ENCODE measurements around the gene INTS1. TPM values are rescaled to one million over a fixed set of nuclear protein-coding genes. Genes with fewer than 3 reads are reported as not detected.

Gene INTS1
- polyA plus RNA-seq, 1 donor from 2014 or later = 21.1 TPM

DNA sequence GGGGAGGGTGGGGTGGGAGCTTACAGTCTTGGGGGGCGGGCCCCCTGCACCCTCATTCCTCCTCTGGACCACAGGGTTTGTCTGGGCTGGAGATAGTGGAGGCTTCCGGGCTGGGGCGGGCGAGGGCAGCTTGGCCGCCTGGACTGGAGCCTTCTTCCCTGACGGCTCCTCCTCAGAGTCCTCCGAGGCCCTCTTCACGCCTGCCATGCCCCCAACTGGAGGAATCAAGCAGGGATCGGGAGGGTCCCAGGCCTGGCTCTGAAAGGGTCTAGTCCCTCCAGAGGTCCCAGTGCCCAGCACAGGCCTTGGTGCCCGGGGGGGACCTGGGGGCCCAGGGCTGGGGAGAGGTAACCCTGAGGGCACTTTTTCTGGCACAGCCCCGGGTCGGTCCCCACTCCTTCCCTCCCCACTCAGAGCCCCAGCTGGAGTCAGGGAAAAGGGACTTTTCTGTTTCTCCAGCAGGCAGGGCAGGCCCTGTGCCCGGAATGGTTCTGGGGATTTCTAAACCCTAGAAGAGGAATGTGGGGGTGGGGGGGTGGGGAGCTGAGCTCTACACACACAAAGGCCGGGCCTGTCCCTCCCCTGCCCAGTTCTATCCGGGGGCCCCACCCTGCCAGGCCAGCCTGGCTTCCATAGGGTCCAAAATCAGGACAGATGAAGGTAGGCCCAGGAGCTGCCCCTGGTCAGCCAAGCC, 56.5 kb downstream of the INTS1 start:
- no peak overlapping the region for H2AFZ ChIP-seq (ENCODE audit: low read depth, low read length)
- no peak for TF ChIP-seq EP300 (conservative IDR thresholded peaks at IDR 0.05; ENCODE audit: poor library complexity, severe bottlenecking)
- no peak for TF ChIP-seq TAF1 (IDR thresholded peaks at IDR 0.05; ENCODE audit: low read depth)
- no peak for TF ChIP-seq POLR2AphosphoS5 (IDR thresholded peaks at IDR 0.05)
- no peak for TF ChIP-seq EZH2 (IDR thresholded peaks at IDR 0.05; ENCODE audit: borderline replicate concordance, insufficient read depth, low read length, poor library complexity, severe bottlenecking)
- TF ChIP-seq, protein P1, sequence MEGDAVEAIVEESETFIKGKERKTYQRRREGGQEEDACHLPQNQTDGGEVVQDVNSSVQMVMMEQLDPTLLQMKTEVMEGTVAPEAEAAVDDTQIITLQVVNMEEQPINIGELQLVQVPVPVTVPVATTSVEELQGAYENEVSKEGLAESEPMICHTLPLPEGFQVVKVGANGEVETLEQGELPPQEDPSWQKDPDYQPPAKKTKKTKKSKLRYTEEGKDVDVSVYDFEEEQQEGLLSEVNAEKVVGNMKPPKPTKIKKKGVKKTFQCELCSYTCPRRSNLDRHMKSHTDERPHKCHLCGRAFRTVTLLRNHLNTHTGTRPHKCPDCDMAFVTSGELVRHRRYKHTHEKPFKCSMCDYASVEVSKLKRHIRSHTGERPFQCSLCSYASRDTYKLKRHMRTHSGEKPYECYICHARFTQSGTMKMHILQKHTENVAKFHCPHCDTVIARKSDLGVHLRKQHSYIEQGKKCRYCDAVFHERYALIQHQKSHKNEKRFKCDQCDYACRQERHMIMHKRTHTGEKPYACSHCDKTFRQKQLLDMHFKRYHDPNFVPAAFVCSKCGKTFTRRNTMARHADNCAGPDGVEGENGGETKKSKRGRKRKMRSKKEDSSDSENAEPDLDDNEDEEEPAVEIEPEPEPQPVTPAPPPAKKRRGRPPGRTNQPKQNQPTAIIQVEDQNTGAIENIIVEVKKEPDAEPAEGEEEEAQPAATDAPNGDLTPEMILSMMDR (IDR thresholded peaks at IDR 0.05; ENCODE audit: poor library complexity, severe bottlenecking) = no peak
- no peak for TF ChIP-seq RAD21 (conservative IDR thresholded peaks at IDR 0.05)
- no peak for TF ChIP-seq MXI1 (conservative IDR thresholded peaks at IDR 0.05; ENCODE audit: poor library complexity, severe bottlenecking)
- TF ChIP-seq, protein P2, sequence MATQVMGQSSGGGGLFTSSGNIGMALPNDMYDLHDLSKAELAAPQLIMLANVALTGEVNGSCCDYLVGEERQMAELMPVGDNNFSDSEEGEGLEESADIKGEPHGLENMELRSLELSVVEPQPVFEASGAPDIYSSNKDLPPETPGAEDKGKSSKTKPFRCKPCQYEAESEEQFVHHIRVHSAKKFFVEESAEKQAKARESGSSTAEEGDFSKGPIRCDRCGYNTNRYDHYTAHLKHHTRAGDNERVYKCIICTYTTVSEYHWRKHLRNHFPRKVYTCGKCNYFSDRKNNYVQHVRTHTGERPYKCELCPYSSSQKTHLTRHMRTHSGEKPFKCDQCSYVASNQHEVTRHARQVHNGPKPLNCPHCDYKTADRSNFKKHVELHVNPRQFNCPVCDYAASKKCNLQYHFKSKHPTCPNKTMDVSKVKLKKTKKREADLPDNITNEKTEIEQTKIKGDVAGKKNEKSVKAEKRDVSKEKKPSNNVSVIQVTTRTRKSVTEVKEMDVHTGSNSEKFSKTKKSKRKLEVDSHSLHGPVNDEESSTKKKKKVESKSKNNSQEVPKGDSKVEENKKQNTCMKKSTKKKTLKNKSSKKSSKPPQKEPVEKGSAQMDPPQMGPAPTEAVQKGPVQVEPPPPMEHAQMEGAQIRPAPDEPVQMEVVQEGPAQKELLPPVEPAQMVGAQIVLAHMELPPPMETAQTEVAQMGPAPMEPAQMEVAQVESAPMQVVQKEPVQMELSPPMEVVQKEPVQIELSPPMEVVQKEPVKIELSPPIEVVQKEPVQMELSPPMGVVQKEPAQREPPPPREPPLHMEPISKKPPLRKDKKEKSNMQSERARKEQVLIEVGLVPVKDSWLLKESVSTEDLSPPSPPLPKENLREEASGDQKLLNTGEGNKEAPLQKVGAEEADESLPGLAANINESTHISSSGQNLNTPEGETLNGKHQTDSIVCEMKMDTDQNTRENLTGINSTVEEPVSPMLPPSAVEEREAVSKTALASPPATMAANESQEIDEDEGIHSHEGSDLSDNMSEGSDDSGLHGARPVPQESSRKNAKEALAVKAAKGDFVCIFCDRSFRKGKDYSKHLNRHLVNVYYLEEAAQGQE (IDR thresholded peaks at IDR 0.05; ENCODE audit: borderline replicate concordance) = no peak
- TF ChIP-seq SMC3 (conservative IDR thresholded peaks at IDR 0.05; ENCODE audit: poor library complexity) = no peak
- H3K27ac ChIP-seq (ENCODE audit: low read length) = no peak overlapping the region
- H3K4me3 ChIP-seq (ENCODE audit: low read length) = no peak overlapping the region
- no peak overlapping the region for H3K9ac ChIP-seq (ENCODE audit: low read length)
- H3K27me3 ChIP-seq (ENCODE audit: insufficient read depth, low read depth, low read length) = no peaks in the 10 kb centered on the region
- H3K9me2 ChIP-seq (ENCODE audit: insufficient read depth, low read length) = no peaks in the 10 kb centered on the region
- H3K4me2 ChIP-seq (ENCODE audit: low read length) = no peak overlapping the region
- no peaks in the 10 kb centered on the region for H3K79me2 ChIP-seq (replicated peaks; ENCODE audit: insufficient read depth, low read length)
- no peaks in the 10 kb centered on the region for H3F3A ChIP-seq (ENCODE audit: insufficient read depth, low read length, poor library complexity, severe bottlenecking)
- no peaks in the 10 kb centered on the region for H3K36me3 ChIP-seq (ENCODE audit: insufficient read depth, low read length)
- H3K9me3 ChIP-seq (ENCODE audit: low read length) = no peaks in the 10 kb centered on the region
- H4K20me1 ChIP-seq (ENCODE audit: insufficient read depth) = no peaks in the 10 kb centered on the region

DNA sequence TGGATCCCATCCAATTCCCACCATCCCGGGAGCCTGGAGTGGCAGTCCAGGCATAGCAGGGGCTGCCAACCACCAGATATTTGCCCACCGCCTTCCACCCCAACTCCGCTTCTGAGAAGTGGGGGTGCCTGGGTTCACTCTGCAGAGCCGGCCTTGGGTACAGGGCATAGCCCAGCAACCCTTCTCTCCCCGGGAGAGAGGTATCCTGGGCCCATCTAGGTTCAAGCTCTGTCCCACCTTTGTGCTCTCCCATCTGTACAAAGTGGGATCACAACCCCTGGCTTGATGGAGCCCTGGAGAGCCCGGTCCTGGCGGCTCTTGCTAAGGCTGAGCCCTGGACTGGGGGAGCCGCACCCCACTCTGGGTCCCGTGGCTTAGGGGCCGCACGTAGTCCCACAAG, 57.1 kb downstream of the INTS1 start:
- Histone ChIP-seq H3K9ac (ENCODE audit: low read length) (no peak overlapping the region), H3K36me3 (ENCODE audit: insufficient read depth, low read length) (no peaks in the 10 kb centered on the region), H3K4me2 (ENCODE audit: low read length) (no peak overlapping the region), H3K9me2 (ENCODE audit: insufficient read depth, low read length) (no peaks in the 10 kb centered on the region), H3K9me3 (ENCODE audit: low read length) (no peaks in the 10 kb centered on the region), H4K20me1 (ENCODE audit: insufficient read depth) (no peaks in the 10 kb centered on the region), H3K27me3 (ENCODE audit: insufficient read depth, low read depth, low read length) (no peaks in the 10 kb centered on the region), H3K27ac (ENCODE audit: low read length) (no peak overlapping the region), H3K79me2 (replicated peaks; ENCODE audit: insufficient read depth, low read length) (no peaks in the 10 kb centered on the region), H2AFZ (ENCODE audit: low read depth, low read length) (no peak overlapping the region), H3F3A (ENCODE audit: insufficient read depth, low read length, poor library complexity, severe bottlenecking) (no peaks in the 10 kb centered on the region), H3K4me3 (ENCODE audit: low read length) (no peak overlapping the region)
- TF ChIP-seq TAF1 (IDR thresholded peaks at IDR 0.05; ENCODE audit: low read depth) = no peak
- no peak for TF ChIP-seq EZH2 (IDR thresholded peaks at IDR 0.05; ENCODE audit: borderline replicate concordance, insufficient read depth, low read length, poor library complexity, severe bottlenecking)
- TF ChIP-seq, protein P2 (IDR thresholded peaks at IDR 0.05; ENCODE audit: borderline replicate concordance) = no peak
- no peak for TF ChIP-seq SMC3 (conservative IDR thresholded peaks at IDR 0.05; ENCODE audit: poor library complexity)
- no peak for TF ChIP-seq MXI1 (conservative IDR thresholded peaks at IDR 0.05; ENCODE audit: poor library complexity, severe bottlenecking)
- TF ChIP-seq RAD21 (conservative IDR thresholded peaks at IDR 0.05) = no peak
- TF ChIP-seq, protein P1 (IDR thresholded peaks at IDR 0.05; ENCODE audit: poor library complexity, severe bottlenecking) = no peak
- TF ChIP-seq EP300 (conservative IDR thresholded peaks at IDR 0.05; ENCODE audit: poor library complexity, severe bottlenecking) = no peak
- no peak for TF ChIP-seq POLR2AphosphoS5 (IDR thresholded peaks at IDR 0.05)
